ENCODE measurements around the gene CDH10.

The CDH10 gene

GRCh38 chr5:24644761-24645160 is at the start of gene CDH10:
Gene CDH10, minus strand, starts transcription at chr5:24644978. Its CDS starts 51,488 bp downstream, at chr5:24593490.
- FAIRE-seq, result no peak

GRCh38 chr5:24693609-24694008 is 48.8 kb upstream of the CDH10 start:
- no peak for FAIRE-seq

- FAIRE-seq, result no peak
These were observed 46.3 kb upstream of the CDH10 start for GRCh38 chr5:24691074-24691473.

- FAIRE-seq, result no peak
These were observed 36.3 kb upstream of the CDH10 start for GRCh38 chr5:24681106-24681505.

- FAIRE-seq, result no peak
These were observed 23.3 kb upstream of the CDH10 start for GRCh38 chr5:24668050-24668449.

GRCh38 chr5:24649531-24649930 is 4.8 kb upstream of the CDH10 start:
- FAIRE-seq, result no peak

GRCh38 chr5:24646915-24647314 is 2.1 kb upstream of the CDH10 start:
- no peak for FAIRE-seq

- FAIRE-seq, result no peak
These were observed 705 bp upstream of the CDH10 start for GRCh38 chr5:24645483-24645882.

- no peak for FAIRE-seq
These were observed 898 bp downstream of the CDH10 start for GRCh38 chr5:24643880-24644279.

GRCh38 chr5:24643156-24643555 is 1.6 kb downstream of the CDH10 start:
- no peak for FAIRE-seq

GRCh38 chr5:24642022-24642421 is 2.8 kb downstream of the CDH10 start:
- peak; percentile 28 for FAIRE-seq

GRCh38 chr5:24635209-24635608 is 9.6 kb downstream of the CDH10 start:
- FAIRE-seq, result no peak

- peak; percentile 93 for FAIRE-seq
These were observed 11.0 kb downstream of the CDH10 start for GRCh38 chr5:24633715-24634325.

GRCh38 chr5:24632353-24632752 is 12.4 kb downstream of the CDH10 start:
- FAIRE-seq, result no peak

GRCh38 chr5:24630918-24631317 is 13.9 kb downstream of the CDH10 start:
- no peak for FAIRE-seq

GRCh38 chr5:24629798-24630197 is 15.0 kb downstream of the CDH10 start:
- no peak for FAIRE-seq

GRCh38 chr5:24624872-24625271 is 19.9 kb downstream of the CDH10 start:
- no peak for FAIRE-seq

- FAIRE-seq, result no peak
These were observed 21.2 kb downstream of the CDH10 start for GRCh38 chr5:24623624-24624023.

GRCh38 chr5:24623031-24623430 is 21.7 kb downstream of the CDH10 start:
- no peak for FAIRE-seq

GRCh38 chr5:24621792-24622191 is 23.0 kb downstream of the CDH10 start:
- no peak for FAIRE-seq

- FAIRE-seq, result no peak
These were observed 28.2 kb downstream of the CDH10 start for GRCh38 chr5:24616566-24616965.

GRCh38 chr5:24615159-24615558 is 29.6 kb downstream of the CDH10 start:
- no peak for FAIRE-seq

GRCh38 chr5:24609706-24610105 is 35.1 kb downstream of the CDH10 start:
- no peak for FAIRE-seq

GRCh38 chr5:24606971-24607370 is 37.8 kb downstream of the CDH10 start:
- no peak for FAIRE-seq

- FAIRE-seq, result no peak
These were observed 42.6 kb downstream of the CDH10 start for GRCh38 chr5:24602188-24602587.

GRCh38 chr5:24598956-24599355 is 45.8 kb downstream of the CDH10 start:
- no peak for FAIRE-seq

Data from TTC549 (cell line).